Caco-2 (cell line): ENCODE results near the gene GPR78. TPM values are rescaled to one million over a fixed set of nuclear protein-coding genes. Genes with fewer than 3 reads are reported as not detected.

Experiments
- BruUV-seq: library from RNA; stranded (reverse); fragments of 400-500 nt; replicated peaks from 2 replicates; lab custom pipeline; 2021; lab: Mats Ljungman, UMichigan
- CTCF ChIA-PET: fragments of 300-600 bp; sonication (Branson Sonifier 250); formaldehyde crosslinking; loops from one replicate; lab custom pipeline; 2022; ENCODE audit warnings: antibody characterized with exemption; lab: Charles Lee
- POLR2A ChIA-PET: fragments of 300-600 bp; sonication (Branson Sonifier 250); formaldehyde crosslinking; loops from one replicate; lab custom pipeline; 2022; ENCODE audit warnings: antibody characterized with exemption; lab: Charles Lee
- DNase-seq, 2 experiments: peaks; one replicate each; pipeline versions ENCODE4 v3.0.0 to v3.0.0-alpha.2; 2020 to 2022
- H3K27me3 ChIP-seq: replicated peaks from 2 replicates; pipeline ENCODE4 v1.6.0; 2011; ENCODE audit warnings: low read length; ENCODE audit not compliant: control insufficient read depth, insufficient read depth
- H3K36me3 ChIP-seq: 2 replicates; pipeline ENCODE4 v1.5.1; 2011; ENCODE audit warnings: low read length; ENCODE audit not compliant: control insufficient read depth, insufficient read depth
- H3K4me1 ChIP-seq: fragments of 250-450 bp; sonication (Bioruptor Pico); 2 replicates; pipeline ENCODE4 v1.5.1; 2020; ENCODE audit warnings: mild to moderate bottlenecking
- H3K4me3 ChIP-seq: 2 replicates; pipeline ENCODE4 v1.5.1; 2011; ENCODE audit warnings: low read depth, mild to moderate bottlenecking, control low read depth, low read length
- H3K9me3 ChIP-seq: fragments of 250-450 bp; sonication (Bioruptor Pico); 2 replicates; pipeline ENCODE4 v1.5.1; 2020; ENCODE audit warnings: mild to moderate bottlenecking, moderate library complexity
- H3K27ac Mint-ChIP-seq: one replicate; pipeline ENCODE4 v1.8.0; 2022; ENCODE audit warnings: mixed read lengths; ENCODE audit not compliant: unreplicated experiment
- H3K27me3 Mint-ChIP-seq: one replicate; pipeline ENCODE4 v1.8.0; 2022; ENCODE audit warnings: mixed read lengths; ENCODE audit not compliant: insufficient read depth, unreplicated experiment
- H3K36me3 Mint-ChIP-seq: one replicate; pipeline ENCODE4 v1.8.0; 2022; ENCODE audit warnings: mild to moderate bottlenecking, mixed read lengths; ENCODE audit not compliant: insufficient read depth, unreplicated experiment
- H3K4me1 Mint-ChIP-seq: one replicate; pipeline ENCODE4 v1.8.0; 2022; ENCODE audit warnings: low read depth, mixed read lengths; ENCODE audit not compliant: unreplicated experiment
- H3K4me3 Mint-ChIP-seq: one replicate; pipeline ENCODE4 v1.8.0; 2022; ENCODE audit warnings: mild to moderate bottlenecking, moderate library complexity, mixed read lengths; ENCODE audit not compliant: unreplicated experiment
- H3K9me3 Mint-ChIP-seq: one replicate; pipeline ENCODE4 v1.8.0; 2022; ENCODE audit warnings: mixed read lengths; ENCODE audit not compliant: unreplicated experiment
- intact Hi-C: fragments of 100-400 bp; cut with micrococcal nuclease; formaldehyde crosslinking; loops from one replicate; pipeline ENCODE4 v1.10.0; 2022; ENCODE audit not compliant: unreplicated experiment
- total RNA-seq: library from RNA; stranded (reverse); gene quantifications from 2 replicates; pipeline ENCODE4 v1.2.3, GENCODE V29; 2022
- TF ChIP-seq, protein P1 (sequence below), 2 experiments: fragments of 200-600 bp in 1 of 2; IDR thresholded peaks; 1 replicate in 1 of 2; 2 replicates in 1 of 2; pipeline versions ENCODE4 v1.5.1 to v1.8.0; 2011 to 2022; ENCODE audit warnings: antibody characterized with exemption in 1 of 2, control low read depth in 1 of 2, inconsistent platforms in 1 of 2, low read depth in 1 of 2, low read length in 1 of 2, mild to moderate bottlenecking in 1 of 2, moderate library complexity in 1 of 2; ENCODE audit not compliant: insufficient read depth in 1 of 2, severe bottlenecking in 1 of 2, unreplicated experiment in 1 of 2

The GPR78 gene
- total RNA-seq, 1 experiment from 2014 or later: 0.68 TPM

DNA sequence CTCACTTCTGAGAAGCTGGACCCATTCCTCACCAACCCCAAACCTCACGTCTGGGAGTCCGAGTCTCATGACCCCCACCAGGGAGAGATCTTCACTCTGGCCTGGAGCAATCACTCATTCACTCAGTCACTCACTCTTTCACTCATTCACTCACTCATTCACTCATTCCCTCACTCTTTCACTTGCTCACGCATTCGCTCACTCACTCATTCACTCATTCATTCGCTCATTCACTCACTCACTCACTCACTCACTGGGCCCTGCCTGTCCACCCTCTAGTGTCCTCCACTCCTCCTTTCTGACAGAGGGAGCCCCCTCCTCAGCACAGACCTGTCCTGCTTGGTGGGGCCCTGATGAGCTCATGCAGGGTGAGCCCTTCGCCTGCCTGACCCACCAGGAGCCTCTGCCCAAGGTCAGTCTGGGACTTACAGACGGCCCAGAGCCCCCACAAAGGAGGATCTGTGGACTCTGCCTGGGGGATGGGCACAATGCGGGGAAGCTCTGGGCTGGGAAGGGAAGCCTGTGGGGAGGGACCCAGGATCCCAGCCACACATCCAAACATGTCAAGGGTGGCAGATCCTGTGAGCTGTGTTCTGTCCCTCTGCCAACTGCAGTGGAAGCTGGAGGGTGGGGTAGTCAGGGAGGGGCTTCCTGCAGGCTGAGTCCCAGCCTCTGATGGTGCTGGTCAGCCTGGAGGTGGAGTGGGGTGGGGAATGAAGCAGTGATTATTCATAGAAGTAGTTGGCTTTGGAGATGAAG, 30.8 kb downstream of the GPR78 start:
- Histone ChIP-seq H3K9me3 (no peaks in the 10 kb centered on the region), H3K4me3 (no peak overlapping the region), H3K27me3 (no peaks in the 10 kb centered on the region; the same call in 1 of the 2 replicates), H3K36me3 (no peaks in the 10 kb centered on the region), H3K4me1 (no peaks in the 10 kb centered on the region)
- H3K27ac Mint-ChIP-seq: no peak overlapping the region
- H3K4me1 Mint-ChIP-seq: no peaks in the 10 kb centered on the region
- peaks cover 6% of the 10 kb centered on the region for H3K36me3 Mint-ChIP-seq
- BruUV-seq: no TSS peak
- no peak overlapping the region for H3K4me3 Mint-ChIP-seq
- intact Hi-C loops: no loop called here
- POLR2A ChIA-PET: no interaction called here
- no peaks in the 10 kb centered on the region for H3K9me3 Mint-ChIP-seq
- CTCF ChIA-PET: no interaction called here
- TF ChIP-seq, protein P1, sequence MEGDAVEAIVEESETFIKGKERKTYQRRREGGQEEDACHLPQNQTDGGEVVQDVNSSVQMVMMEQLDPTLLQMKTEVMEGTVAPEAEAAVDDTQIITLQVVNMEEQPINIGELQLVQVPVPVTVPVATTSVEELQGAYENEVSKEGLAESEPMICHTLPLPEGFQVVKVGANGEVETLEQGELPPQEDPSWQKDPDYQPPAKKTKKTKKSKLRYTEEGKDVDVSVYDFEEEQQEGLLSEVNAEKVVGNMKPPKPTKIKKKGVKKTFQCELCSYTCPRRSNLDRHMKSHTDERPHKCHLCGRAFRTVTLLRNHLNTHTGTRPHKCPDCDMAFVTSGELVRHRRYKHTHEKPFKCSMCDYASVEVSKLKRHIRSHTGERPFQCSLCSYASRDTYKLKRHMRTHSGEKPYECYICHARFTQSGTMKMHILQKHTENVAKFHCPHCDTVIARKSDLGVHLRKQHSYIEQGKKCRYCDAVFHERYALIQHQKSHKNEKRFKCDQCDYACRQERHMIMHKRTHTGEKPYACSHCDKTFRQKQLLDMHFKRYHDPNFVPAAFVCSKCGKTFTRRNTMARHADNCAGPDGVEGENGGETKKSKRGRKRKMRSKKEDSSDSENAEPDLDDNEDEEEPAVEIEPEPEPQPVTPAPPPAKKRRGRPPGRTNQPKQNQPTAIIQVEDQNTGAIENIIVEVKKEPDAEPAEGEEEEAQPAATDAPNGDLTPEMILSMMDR (IDR thresholded peaks at IDR 0.05; ENCODE audit: insufficient read depth in 1 of 2, low read depth in 1 of 2, low read length in 1 of 2, severe bottlenecking in 1 of 2, unreplicated experiment in 1 of 2): no peak
- no peak for DNase-seq
- peaks cover 10% of the 10 kb centered on the region for H3K27me3 Mint-ChIP-seq

DNA sequence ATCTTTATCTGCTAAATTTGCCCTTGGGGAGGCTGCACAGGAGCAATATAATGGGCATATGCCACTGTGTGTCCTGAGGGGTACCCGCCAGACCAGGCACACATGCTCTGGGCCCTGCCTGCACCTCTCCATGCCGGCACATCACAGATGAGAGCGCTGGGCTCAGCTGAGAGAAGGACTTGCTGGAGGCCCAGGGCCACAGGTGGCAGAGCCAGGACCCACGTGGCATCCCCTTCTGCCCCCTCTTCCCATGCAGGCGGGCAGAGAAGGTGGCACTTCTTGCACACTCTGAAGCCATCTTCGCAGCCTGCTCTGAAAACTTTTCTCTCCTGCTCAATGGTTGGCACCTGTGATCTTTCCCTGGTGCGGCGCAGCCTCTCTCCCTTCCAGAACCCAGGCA, 32.5 kb downstream of the GPR78 start:
- ChIA-PET CTCF (no interaction called here), POLR2A (no interaction called here)
- intact Hi-C loops: no loop called here
- no peaks in the 10 kb centered on the region for H3K9me3 ChIP-seq
- no peak for DNase-seq
- Mint-ChIP-seq H3K27me3 (peaks cover 10% of the 10 kb centered on the region), H3K4me3 (no peak overlapping the region), H3K4me1 (no peaks in the 10 kb centered on the region), H3K36me3 (peaks cover 6% of the 10 kb centered on the region), H3K9me3 (no peaks in the 10 kb centered on the region), H3K27ac (no peak overlapping the region)
- H3K4me3 ChIP-seq: no peak overlapping the region
- no peaks in the 10 kb centered on the region for H3K4me1 ChIP-seq
- BruUV-seq: no TSS peak
- TF ChIP-seq, protein P1 (IDR thresholded peaks at IDR 0.05; ENCODE audit: insufficient read depth in 1 of 2, low read depth in 1 of 2, low read length in 1 of 2, severe bottlenecking in 1 of 2, unreplicated experiment in 1 of 2): no peak
- no peaks in the 10 kb centered on the region for H3K36me3 ChIP-seq
- no peaks in the 10 kb centered on the region; the same call in 1 of the 2 replicates for H3K27me3 ChIP-seq

DNA sequence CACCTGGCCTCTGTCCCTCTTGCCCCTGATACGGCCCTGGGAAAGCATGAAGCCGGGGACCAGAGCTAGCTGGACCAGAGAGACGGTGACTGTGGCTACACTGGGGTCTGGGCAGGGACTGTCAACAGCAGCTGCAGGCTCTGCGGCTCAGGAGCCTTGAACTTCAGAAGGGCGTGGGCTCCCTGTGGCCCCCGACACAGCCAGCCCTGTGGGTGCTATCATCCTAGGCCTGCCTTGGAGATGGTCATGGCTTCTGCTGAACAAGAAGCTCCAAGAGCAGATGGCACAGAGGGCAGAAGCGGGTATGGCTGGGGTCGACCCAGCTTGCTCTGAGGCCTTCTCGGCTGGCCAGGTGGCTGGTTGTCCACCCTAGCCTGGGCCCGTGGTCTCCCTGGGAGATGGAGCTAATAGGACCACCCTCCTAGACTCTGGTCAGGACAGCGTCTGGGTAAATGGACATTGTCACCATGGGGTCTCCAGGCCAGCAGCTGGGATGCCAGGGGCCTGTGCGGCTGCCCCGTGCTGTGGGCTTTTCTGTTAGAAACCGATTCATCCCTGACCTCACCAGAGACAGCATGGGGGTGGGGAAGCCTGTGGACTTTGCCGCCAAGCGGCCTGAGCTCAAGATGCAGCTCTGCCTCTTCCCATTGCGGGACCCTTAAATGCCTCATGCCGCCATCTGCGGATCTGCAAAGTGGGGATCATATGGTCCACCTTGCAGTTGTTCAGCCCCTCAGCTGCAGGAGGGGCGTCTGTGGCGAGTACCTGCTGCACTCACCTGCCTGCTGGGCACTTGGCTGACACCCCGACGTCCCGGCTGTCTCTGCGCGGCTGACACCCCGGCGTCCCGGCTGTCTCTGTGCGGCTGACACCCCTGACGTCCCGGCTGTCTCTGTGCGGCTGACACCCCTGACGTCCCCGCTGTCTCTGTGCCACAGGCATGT, 33.5 kb downstream of the GPR78 start:
- H3K4me1 ChIP-seq: no peaks in the 10 kb centered on the region
- Mint-ChIP-seq H3K9me3 (no peaks in the 10 kb centered on the region), H3K4me1 (no peaks in the 10 kb centered on the region), H3K27me3 (peaks cover 10% of the 10 kb centered on the region), H3K36me3 (peaks cover 6% of the 10 kb centered on the region), H3K27ac (no peak overlapping the region), H3K4me3 (no peak overlapping the region)
- no peak for DNase-seq
- H3K4me3 ChIP-seq: no peak overlapping the region
- TF ChIP-seq, protein P1 (IDR thresholded peaks at IDR 0.05; ENCODE audit: insufficient read depth in 1 of 2, low read depth in 1 of 2, low read length in 1 of 2, severe bottlenecking in 1 of 2, unreplicated experiment in 1 of 2): no peak
- CTCF ChIA-PET: no interaction called here
- intact Hi-C loops: no loop called here
- BruUV-seq: no TSS peak
- POLR2A ChIA-PET: no interaction called here
- H3K9me3 ChIP-seq: no peaks in the 10 kb centered on the region
- H3K27me3 ChIP-seq: no peaks in the 10 kb centered on the region; the same call in 1 of the 2 replicates
- H3K36me3 ChIP-seq: no peaks in the 10 kb centered on the region
